Measurements from ENCODE around the gene NAT8L. TPM values are rescaled to one million over a fixed set of nuclear protein-coding genes. Genes with fewer than 3 reads are reported as not detected.

Gene NAT8L
- total RNA-seq, 1 donor from 2014 or later = 8.3 TPM

GRCh38 chr4:2103127-2103842 is 44.2 kb downstream of the NAT8L start:
- DNase-seq = no peak
- Mint-ChIP-seq H3K4me3 (ENCODE audit: unreplicated experiment) (no peak overlapping the region), H3K9me3 (ENCODE audit: unreplicated experiment) (peaks cover 13% of the 10 kb centered on the region), H3K27me3 (ENCODE audit: unreplicated experiment) (peaks cover 5% of the 10 kb centered on the region), H3K36me3 (ENCODE audit: unreplicated experiment) (peaks cover 24% of the 10 kb centered on the region), H3K4me1 (ENCODE audit: low read depth, unreplicated experiment) (no peaks in the 10 kb centered on the region), H3K27ac (ENCODE audit: unreplicated experiment) (no peak overlapping the region)
- no peak for TF ChIP-seq CTCF (IDR thresholded peaks at IDR 0.05; ENCODE audit: partially characterized antibody, unreplicated experiment)

DNA sequence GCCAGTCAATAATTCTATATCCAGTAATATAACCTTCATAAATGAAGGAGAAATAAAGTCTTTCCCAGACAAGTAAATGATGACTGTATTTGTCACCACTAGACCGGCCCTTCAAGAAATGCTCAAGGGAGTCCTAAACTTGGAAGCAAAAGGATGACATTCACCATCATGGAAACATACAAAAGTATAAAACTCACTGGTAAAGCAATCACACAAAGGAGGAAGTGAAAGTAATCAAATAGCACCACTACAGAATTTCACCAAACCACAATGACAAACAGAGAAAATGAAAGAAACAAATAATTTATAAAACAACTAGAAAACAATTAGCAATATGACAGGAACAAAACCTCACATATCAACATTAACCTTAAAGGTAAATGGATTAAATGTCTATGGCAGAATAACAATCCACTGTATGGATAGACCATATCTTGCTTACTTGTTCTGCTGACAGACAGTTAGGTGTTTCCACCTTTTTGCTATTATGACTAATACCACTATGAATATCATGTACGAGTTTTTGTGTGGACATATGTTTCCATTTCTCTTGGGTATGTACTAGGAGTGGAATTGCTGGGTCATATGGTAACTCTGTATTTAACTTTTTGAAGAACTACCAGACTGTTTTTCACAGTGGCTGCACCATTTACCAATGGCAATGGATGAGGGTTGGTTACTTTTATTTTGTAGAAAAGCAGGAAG is 44.9 kb downstream of the NAT8L start:
- Mint-ChIP-seq H3K27me3 (ENCODE audit: unreplicated experiment) (peaks cover 7% of the 10 kb centered on the region), H3K36me3 (ENCODE audit: unreplicated experiment) (peaks cover 24% of the 10 kb centered on the region), H3K27ac (ENCODE audit: unreplicated experiment) (no peak overlapping the region), H3K9me3 (ENCODE audit: unreplicated experiment) (peaks cover 14% of the 10 kb centered on the region), H3K4me1 (ENCODE audit: low read depth, unreplicated experiment) (no peaks in the 10 kb centered on the region), H3K4me3 (ENCODE audit: unreplicated experiment) (no peak overlapping the region)
- no peak for TF ChIP-seq CTCF (IDR thresholded peaks at IDR 0.05; ENCODE audit: partially characterized antibody, unreplicated experiment)
- DNase-seq = no peak

DNA sequence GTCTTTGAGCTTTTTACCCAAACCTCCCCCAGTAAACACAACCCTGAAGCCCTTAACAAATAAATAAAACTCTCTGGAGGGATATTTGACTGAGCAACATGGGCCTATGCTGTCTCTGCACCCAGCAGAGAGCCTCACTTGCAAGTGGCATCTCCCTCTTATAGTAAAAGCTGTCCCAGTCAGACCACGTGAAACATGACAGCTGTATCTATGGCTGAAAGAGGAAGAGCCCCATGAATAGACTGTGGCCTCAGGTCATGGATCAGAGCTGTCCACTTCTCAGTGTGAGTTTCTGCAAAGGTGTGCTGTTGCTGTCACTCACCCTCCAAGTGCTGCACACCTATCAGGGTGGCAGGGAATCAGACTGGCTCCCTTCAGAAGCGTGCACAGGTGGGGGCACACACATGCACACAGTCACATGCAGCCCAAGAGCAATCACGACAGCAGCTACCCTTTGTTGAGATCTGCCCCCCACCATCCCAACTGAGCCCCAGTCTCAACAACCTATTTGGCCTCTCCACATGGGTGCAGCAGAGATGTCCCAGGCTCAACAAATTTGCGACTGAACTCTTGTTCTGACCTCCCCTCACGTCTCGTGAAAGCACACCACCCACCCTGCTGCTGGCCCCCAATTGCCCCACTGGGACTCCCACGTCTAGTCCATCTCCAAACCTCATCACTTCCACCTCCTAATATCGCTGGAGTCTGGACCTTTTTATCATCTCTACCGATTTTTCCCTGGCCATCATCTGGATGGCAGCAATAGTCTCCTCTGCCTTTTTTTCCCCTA is 45.6 kb downstream of the NAT8L start:
- no peak for TF ChIP-seq CTCF (IDR thresholded peaks at IDR 0.05; ENCODE audit: partially characterized antibody, unreplicated experiment)
- no peak for DNase-seq
- H3K27me3 Mint-ChIP-seq (ENCODE audit: unreplicated experiment) = peaks cover 7% of the 10 kb centered on the region

GRCh38 chr4:2105559-2105958 is 46.4 kb downstream of the NAT8L start:
- H3K27me3 Mint-ChIP-seq (ENCODE audit: unreplicated experiment) = peaks cover 7% of the 10 kb centered on the region
- H3K4me1 Mint-ChIP-seq (ENCODE audit: low read depth, unreplicated experiment) = no peaks in the 10 kb centered on the region
- peaks cover 13% of the 10 kb centered on the region for H3K9me3 Mint-ChIP-seq (ENCODE audit: unreplicated experiment)
- H3K4me3 Mint-ChIP-seq (ENCODE audit: unreplicated experiment) = no peak overlapping the region
- H3K27ac Mint-ChIP-seq (ENCODE audit: unreplicated experiment) = no peak overlapping the region
- no peak for DNase-seq
- H3K36me3 Mint-ChIP-seq (ENCODE audit: unreplicated experiment) = peaks cover 24% of the 10 kb centered on the region
- no peak for TF ChIP-seq CTCF (IDR thresholded peaks at IDR 0.05; ENCODE audit: partially characterized antibody, unreplicated experiment)

More for the DNA sequence above, 45.6 kb downstream of the NAT8L start:
- no peak overlapping the region for H3K4me3 Mint-ChIP-seq (ENCODE audit: unreplicated experiment)
- H3K4me1 Mint-ChIP-seq (ENCODE audit: low read depth, unreplicated experiment) = no peaks in the 10 kb centered on the region
- peaks cover 24% of the 10 kb centered on the region for H3K36me3 Mint-ChIP-seq (ENCODE audit: unreplicated experiment)
- H3K27ac Mint-ChIP-seq (ENCODE audit: unreplicated experiment) = no peak overlapping the region
- peaks cover 15% of the 10 kb centered on the region for H3K9me3 Mint-ChIP-seq (ENCODE audit: unreplicated experiment)

Data from glutamatergic neuron (in vitro differentiated cells).